Temporal lobe (tissue), 2 donors: ENCODE results near the gene SUSD4. TPM values are rescaled to one million over a fixed set of nuclear protein-coding genes. Genes with fewer than 3 reads are reported as not detected.

ENCODE experiments used
- small RNA-seq: library from RNA; depleted of rRNA; stranded (forward); fragments of <200 nt; gene quantifications from one replicate; pipeline ENCODE3, GENCODE V24; 2014; ENCODE audit warnings: low replicate concordance
- total RNA-seq: library from RNA; depleted of rRNA; stranded (reverse); fragments of >200 nt; gene quantifications from one replicate; pipeline ENCODE4 v1.2.3, GENCODE V29; 2014

The SUSD4 gene
- total RNA-seq, 1 donor from 2014 or later = 9.8 TPM

Small RNA genes lying within 50 kb of the gene (small RNA-seq; reads per million reads assigned to genes)
- not detected for gene RNU4-57P

Other genes with a start within 250 kb of the SUSD4 start
- gene TLR5, start 220.9 kb downstream of the SUSD4 start, total RNA-seq = 0.49 TPM
- under 0.01 TPM for gene CCDC185, start 29.2 kb upstream of the SUSD4 start, total RNA-seq